NT2/D1 (cell line): Measurements from ENCODE around the gene FAM120A.

Experiments used
- DNase-seq: peaks from one replicate; pipeline ENCODE4 v3.0.0-alpha.2; 2011; ENCODE audit warnings: low read depth, low spot score
- H3K27me3 ChIP-seq: 2 replicates; pipeline ENCODE4 v1.6.0; 2011; ENCODE audit warnings: mild to moderate bottlenecking; ENCODE audit not compliant: insufficient read length, insufficient read depth
- H3K36me3 ChIP-seq: 2 replicates; pipeline ENCODE4 v1.6.1; 2011; ENCODE audit warnings: mild to moderate bottlenecking, low read length, mixed read lengths; ENCODE audit not compliant: insufficient read depth, insufficient read length
- H3K4me1 ChIP-seq: 2 replicates; pipeline ENCODE4 v1.5.1; 2011; ENCODE audit not compliant: insufficient read depth, insufficient read length
- H3K4me3 ChIP-seq: 2 replicates; pipeline ENCODE4 v1.5.1; 2011; ENCODE audit warnings: low read depth; ENCODE audit not compliant: insufficient read length
- H3K9ac ChIP-seq: 2 replicates; pipeline ENCODE4 v1.6.0; 2011; ENCODE audit warnings: low read depth; ENCODE audit not compliant: insufficient read length
- H3K9me3 ChIP-seq: 2 replicates; pipeline ENCODE4 v1.5.1; 2011; ENCODE audit warnings: mild to moderate bottlenecking, low read length; ENCODE audit not compliant: insufficient read depth
- SUZ12 ChIP-seq: IDR thresholded peaks from 2 replicates; pipeline ENCODE4 v1.6.1; 2011; ENCODE audit not compliant: insufficient read length, insufficient read depth; ENCODE audit errors: extremely low read depth
- YY1 ChIP-seq: IDR thresholded peaks from 2 replicates; pipeline ENCODE4 v1.6.1; 2011; ENCODE audit not compliant: insufficient read length, insufficient read depth
- ZNF274 ChIP-seq: IDR thresholded peaks from 2 replicates; pipeline ENCODE4 v1.6.1; 2011; ENCODE audit warnings: mild to moderate bottlenecking, low read depth, low read length

FAM120A gene

DNA sequence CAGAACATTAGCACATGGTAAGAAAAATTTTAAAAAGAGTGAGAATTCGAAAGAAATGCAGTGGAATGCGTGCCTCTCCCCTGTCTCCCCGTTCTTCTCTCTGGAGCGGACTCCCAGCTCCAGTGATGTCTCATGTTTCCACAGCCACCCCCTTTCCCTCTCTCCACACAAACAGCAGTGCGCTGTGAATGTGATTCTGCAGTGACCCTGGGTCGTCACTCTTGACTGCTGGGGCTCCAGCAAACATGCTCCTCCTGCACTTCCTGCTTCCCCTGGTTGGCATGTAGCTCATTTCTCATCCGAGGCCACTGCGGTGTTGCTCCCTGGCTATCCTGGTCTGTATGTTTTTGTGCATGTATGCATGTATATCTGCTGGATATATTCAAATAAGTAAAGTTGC is 138.2 kb downstream of the FAM120A start:
- no peak overlapping the region for H3K9ac ChIP-seq
- no peak for DNase-seq
- H3K4me3 ChIP-seq = no peak overlapping the region
- peaks cover 10% of the 10 kb centered on the region for H3K9me3 ChIP-seq
- H3K27me3 ChIP-seq = no peaks in the 10 kb centered on the region
- no peaks in the 10 kb centered on the region for H3K36me3 ChIP-seq
- H3K4me1 ChIP-seq = peaks cover 7% of the 10 kb centered on the region
- TF ChIP-seq ZNF274 (no peak), YY1 (no peak), SUZ12 (no peak)

DNA sequence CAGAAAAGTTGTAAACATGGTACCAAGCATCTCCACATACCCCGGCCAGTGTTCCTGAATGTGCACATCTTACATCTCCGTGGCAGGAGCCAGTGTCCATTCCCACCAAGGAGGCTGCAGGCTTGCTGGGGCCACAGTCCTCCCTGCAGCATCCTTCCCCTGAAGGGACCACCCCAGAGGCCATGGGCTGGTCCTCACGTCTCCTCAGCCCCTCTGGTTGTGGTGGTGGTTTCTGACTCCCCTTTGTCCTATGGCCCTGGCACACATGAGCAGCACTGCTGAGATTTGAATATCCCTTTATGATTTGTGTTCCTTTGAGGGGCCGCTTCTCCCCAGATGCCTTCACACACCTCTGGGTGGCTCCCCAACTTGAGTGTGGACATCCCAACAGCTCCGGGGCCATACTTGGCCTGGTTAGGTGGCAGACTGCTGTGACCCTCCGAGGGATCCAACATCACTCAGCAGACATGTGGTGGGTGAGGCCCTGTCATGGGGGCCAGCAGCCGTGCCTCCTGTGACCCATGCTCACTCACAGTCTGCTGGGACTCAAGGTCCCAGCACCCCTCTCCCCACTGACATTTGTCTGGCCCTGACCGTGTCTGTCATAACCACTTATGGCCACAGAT is 139.2 kb downstream of the FAM120A start:
- TF ChIP-seq ZNF274 (no peak), YY1 (no peak), SUZ12 (no peak)
- Histone ChIP-seq H3K9me3 (peaks cover under 1% of the 10 kb centered on the region; the same call in 1 of the 2 replicates), H3K36me3 (no peaks in the 10 kb centered on the region), H3K9ac (no peak overlapping the region), H3K27me3 (no peaks in the 10 kb centered on the region), H3K4me3 (no peak overlapping the region), H3K4me1 (peaks cover 7% of the 10 kb centered on the region)
- no peak for DNase-seq

DNA sequence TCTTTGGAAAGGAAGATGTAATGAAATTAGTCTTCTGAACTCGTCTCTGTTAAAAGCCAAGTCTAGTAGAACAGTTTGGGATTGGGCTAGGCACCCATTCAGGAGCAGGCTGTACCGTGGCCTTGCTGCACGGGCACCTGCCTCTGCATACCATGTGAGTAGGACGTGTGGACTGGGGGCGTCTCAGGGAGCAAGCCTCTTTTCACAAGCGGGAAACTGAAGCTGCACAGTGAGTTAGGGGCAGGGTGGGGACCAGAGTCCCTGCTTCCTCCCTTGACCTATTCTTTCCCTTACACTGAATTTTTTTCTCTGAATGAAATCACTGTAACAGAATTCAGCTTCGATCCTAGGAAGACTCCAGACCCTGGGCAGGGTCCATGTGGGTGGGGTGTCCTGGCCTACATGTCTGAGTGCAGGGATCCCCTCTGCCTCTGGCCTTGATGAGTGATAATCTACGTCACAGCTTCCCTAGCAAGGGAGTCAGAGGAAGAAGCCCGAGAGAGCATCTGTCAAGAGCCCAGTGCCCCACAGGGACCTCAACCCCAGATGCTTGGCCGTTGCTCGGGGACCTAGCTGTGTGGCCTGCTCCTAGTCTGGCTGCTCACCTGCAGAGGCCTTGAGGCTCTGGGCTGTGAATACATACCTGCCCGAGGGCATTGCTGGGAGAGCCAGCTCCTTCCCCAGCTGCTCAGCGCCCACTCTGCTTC is 140.0 kb downstream of the FAM120A start:
- H3K4me3 ChIP-seq = no peak overlapping the region
- no peaks in the 10 kb centered on the region for H3K36me3 ChIP-seq

DNA sequence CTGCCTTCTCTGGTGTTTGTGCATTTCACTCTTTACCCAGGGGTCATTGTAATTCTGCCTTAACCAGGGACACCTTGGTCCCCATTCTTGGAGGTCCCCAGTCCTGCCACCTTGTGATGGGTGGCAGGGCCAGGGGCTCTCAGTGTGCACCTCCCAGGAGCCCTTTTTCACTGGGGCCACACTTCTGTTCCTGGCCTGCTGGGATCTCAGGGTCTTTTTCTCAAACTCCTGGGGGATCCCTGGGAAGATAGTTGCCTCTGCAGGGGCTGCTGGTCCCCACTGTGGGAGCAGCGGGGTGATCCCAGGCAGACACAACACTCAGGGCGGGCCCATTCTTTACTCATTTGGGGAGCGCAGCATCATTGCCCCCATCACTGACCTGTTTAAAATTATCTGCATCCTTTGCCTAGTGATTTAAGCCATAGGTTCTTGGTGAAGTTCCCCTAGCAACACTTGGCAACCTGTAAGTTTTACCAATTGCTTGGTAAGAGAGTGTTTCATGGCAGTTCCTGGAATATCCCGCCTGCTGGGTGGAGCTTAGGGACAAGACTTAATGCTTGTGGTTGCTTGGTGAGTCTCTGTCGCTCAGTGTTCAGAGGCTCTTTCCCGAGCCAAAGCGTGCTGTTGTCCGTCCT is 140.6 kb downstream of the FAM120A start:
- Histone ChIP-seq H3K27me3 (no peaks in the 10 kb centered on the region), H3K4me3 (no peak overlapping the region), H3K36me3 (no peaks in the 10 kb centered on the region), H3K9ac (no peak overlapping the region), H3K9me3 (no peaks in the 10 kb centered on the region), H3K4me1 (peaks cover 7% of the 10 kb centered on the region)
- TF ChIP-seq SUZ12 (no peak), ZNF274 (no peak), YY1 (no peak)
- no peak for DNase-seq

More for the DNA sequence above, 140.0 kb downstream of the FAM120A start:
- TF ChIP-seq YY1 (no peak), ZNF274 (no peak), SUZ12 (no peak)
- H3K27me3 ChIP-seq = no peaks in the 10 kb centered on the region
- peaks cover 7% of the 10 kb centered on the region for H3K4me1 ChIP-seq
- H3K9me3 ChIP-seq = no peaks in the 10 kb centered on the region
- DNase-seq = no peak
- no peak overlapping the region for H3K9ac ChIP-seq

DNA sequence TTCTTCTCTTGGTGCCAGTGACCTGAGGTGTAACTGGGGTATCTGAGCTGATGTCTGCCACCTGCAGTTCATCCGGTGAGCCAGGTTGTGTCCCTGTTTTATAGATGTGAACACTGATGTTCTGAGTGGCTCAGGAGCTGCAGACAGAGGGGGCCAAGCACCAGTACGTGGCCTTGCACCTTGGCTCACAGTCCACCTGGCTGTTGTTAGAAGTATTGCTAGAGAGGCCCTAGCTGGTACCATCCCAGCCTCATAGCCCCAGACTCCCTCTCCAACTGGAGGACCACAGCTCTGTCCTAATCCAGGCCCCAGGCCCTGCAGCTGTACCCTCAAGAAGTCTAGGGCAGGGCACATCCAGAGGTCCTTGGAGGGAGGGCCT is 141.1 kb downstream of the FAM120A start:
- H3K9me3 ChIP-seq = no peaks in the 10 kb centered on the region
- TF ChIP-seq ZNF274 (no peak), SUZ12 (no peak), YY1 (no peak)
- H3K36me3 ChIP-seq = no peaks in the 10 kb centered on the region
- peak overlapping the region; percentile 1 for H3K4me3 ChIP-seq
- no peaks in the 10 kb centered on the region for H3K27me3 ChIP-seq
- DNase-seq = no peak
- H3K9ac ChIP-seq = no peak overlapping the region
- H3K4me1 ChIP-seq = peaks cover 7% of the 10 kb centered on the region

DNA sequence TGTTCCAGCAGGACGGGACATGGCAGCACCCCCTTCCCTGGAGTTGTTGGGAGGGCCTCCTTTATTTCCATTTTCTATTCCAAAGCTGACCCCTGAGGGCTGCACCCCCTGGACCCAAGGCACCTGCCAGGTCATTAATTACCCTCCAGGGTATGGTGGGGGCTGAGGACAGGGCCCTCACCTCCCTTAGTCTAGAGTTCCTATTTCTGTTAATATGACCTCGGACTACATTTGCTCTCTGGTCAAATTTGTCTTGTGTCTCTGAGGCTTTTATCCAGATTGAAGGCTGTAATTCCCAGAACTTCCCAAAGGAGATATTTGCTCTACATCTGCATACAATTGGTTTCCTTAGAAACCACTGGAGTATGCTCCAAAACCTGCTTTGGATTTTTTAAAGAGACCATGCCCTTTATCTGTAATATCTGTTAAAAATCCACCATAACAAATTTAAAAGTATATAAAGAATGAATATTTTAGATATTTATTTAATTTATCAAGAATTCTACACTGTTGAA is 141.7 kb downstream of the FAM120A start:
- Histone ChIP-seq H3K36me3 (no peaks in the 10 kb centered on the region), H3K27me3 (no peaks in the 10 kb centered on the region), H3K4me1 (peaks cover 7% of the 10 kb centered on the region), H3K4me3 (no peak overlapping the region), H3K9me3 (no peaks in the 10 kb centered on the region), H3K9ac (no peak overlapping the region)
- DNase-seq = no peak
- TF ChIP-seq SUZ12 (no peak), ZNF274 (no peak), YY1 (no peak)

DNA sequence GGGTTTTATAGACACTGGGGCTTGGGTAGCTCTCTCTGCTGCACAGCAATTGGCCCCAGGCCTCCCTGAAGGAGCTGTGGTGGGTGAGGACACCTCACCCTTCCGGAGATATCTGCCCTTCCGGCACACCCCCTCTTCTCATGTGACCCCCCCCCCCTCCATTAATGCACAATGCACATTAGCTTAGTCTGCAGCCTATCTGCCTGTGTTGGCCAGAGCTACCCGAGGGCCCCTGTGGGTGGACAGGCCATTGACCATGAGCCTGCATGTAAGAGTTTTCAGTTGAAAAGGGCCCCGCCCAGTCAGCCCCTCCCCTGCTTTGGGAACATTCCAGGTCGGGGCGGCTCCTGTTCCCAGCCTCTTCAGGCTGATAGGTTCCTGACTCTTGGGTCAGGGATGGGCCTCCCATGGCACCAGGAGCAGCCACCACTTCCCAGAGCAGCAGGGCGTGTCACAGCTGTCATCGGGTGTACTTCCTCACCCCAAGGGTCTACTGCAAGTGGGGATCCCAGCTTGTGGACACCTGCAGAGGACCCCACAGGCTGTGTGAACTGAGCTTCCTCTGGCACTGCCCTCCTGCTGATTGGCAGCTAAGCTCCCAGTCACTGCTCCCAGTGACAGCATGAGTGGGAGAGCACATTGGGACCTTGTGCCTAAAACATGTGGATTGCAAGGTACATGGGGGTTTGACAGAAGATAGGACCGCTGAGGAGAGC is 142.7 kb downstream of the FAM120A start:
- H3K36me3 ChIP-seq = no peaks in the 10 kb centered on the region
- H3K27me3 ChIP-seq = no peaks in the 10 kb centered on the region
- H3K4me1 ChIP-seq = peaks cover 10% of the 10 kb centered on the region
- DNase-seq = no peak
- H3K9me3 ChIP-seq = no peaks in the 10 kb centered on the region
- H3K9ac ChIP-seq = no peak overlapping the region
- no peak overlapping the region for H3K4me3 ChIP-seq
- TF ChIP-seq ZNF274 (no peak), SUZ12 (no peak), YY1 (no peak)
